Endothelial cell of umbilical vein (primary cell): ENCODE results near the gene IQSEC2. TPM values are rescaled to one million over a fixed set of nuclear protein-coding genes. Genes with fewer than 3 reads are reported as not detected.

Source experiments
- BruUV-seq: library from RNA; stranded (reverse); fragments of 400-500 nt; replicated peaks from 2 replicates; lab custom pipeline; 2021; lab: Mats Ljungman, UMichigan
- CTCF ChIA-PET: fragments of 300-600, 350-600 bp; sonication (Branson Sonifier 250); formaldehyde crosslinking; loops from one replicate; lab custom pipeline; 2021; ENCODE audit warnings: antibody characterized with exemption, inconsistent platforms; lab: Charles Lee
- POLR2A ChIA-PET: fragments of 300-600, 350-600 bp; sonication (Branson Sonifier 250); formaldehyde crosslinking; loops from one replicate; lab custom pipeline; 2021; ENCODE audit warnings: antibody characterized with exemption, inconsistent platforms; lab: Charles Lee
- DNase-seq: peaks from one replicate; pipeline ENCODE4 v3.0.0-alpha.2; 2011; ENCODE audit warnings: low read depth, low spot score
- FAIRE-seq: peaks from 2 replicates; lab custom pipeline; 2011; peaks lifted over from hg19 to GRCh38; lab: Jason Lieb, UNC
- H2AFZ ChIP-seq: 2 replicates; pipeline ENCODE4 v1.6.0; 2012; ENCODE audit warnings: low read depth, low read length, control low read depth, inconsistent platforms
- H3K27ac ChIP-seq: 2 replicates; pipeline ENCODE4 v1.5.1; 2011; ENCODE audit warnings: low read depth, mild to moderate bottlenecking, control low read depth, low read length, moderate library complexity; ENCODE audit not compliant: insufficient read depth
- H3K27me3 ChIP-seq, 2 experiments: 2 replicates each; pipeline versions ENCODE4 v1.6.0 to v1.6.1; 2011; ENCODE audit warnings: low read length in 2 of 2, mixed read lengths in 1 of 2; ENCODE audit not compliant: control insufficient read depth in 2 of 2, insufficient read depth in 2 of 2
- H3K36me3 ChIP-seq, 2 experiments: 2 replicates in 1 of 2; 3 replicates in 1 of 2; pipeline ENCODE4 v1.5.1; 2011; ENCODE audit warnings: low read length in 2 of 2, mild to moderate bottlenecking in 1 of 2, moderate library complexity in 1 of 2; ENCODE audit not compliant: control insufficient read depth in 2 of 2, insufficient read depth in 2 of 2; ENCODE audit errors: extremely low read depth in 1 of 2
- H3K4me1 ChIP-seq: 3 replicates; pipeline ENCODE4 v1.5.1; 2011; ENCODE audit warnings: mild to moderate bottlenecking, low read length; ENCODE audit not compliant: control insufficient read depth, insufficient read depth; ENCODE audit errors: extremely low read depth
- H3K4me2 ChIP-seq: 2 replicates; pipeline ENCODE4 v1.6.1; 2011; ENCODE audit warnings: low read length, control low read depth, mixed read lengths; ENCODE audit not compliant: insufficient read depth
- H3K4me3 ChIP-seq, 3 experiments: fragments of 200-600 bp in 1 of 3; sonication (generic), shearing (Covaris generic) in 1 of 3; replicated peaks in 1 of 3; 2 replicates each; pipeline ENCODE4 v1.5.1; 2011 to 2016; ENCODE audit warnings: control low read depth in 3 of 3, low read length in 3 of 3, mild to moderate bottlenecking in 2 of 3, inconsistent platforms in 1 of 3, low read depth in 1 of 3, moderate library complexity in 1 of 3; ENCODE audit not compliant: insufficient read depth in 1 of 3
- H3K79me2 ChIP-seq: 2 replicates; pipeline ENCODE4 v1.6.0; 2012; ENCODE audit warnings: low read length, inconsistent platforms; ENCODE audit not compliant: control insufficient read depth, insufficient read depth
- H3K9ac ChIP-seq: replicated peaks from 2 replicates; pipeline ENCODE3; 2011; ENCODE audit warnings: low read length, control low read depth; ENCODE audit not compliant: insufficient read depth; ENCODE audit errors: extremely low read depth
- H3K9me1 ChIP-seq: replicated peaks from 3 replicates; pipeline ENCODE4 v1.6.0; 2011; ENCODE audit warnings: mild to moderate bottlenecking, low read length; ENCODE audit not compliant: control insufficient read depth, insufficient read depth; ENCODE audit errors: extremely low read depth
- H3K9me3 ChIP-seq: replicated peaks from 2 replicates; pipeline ENCODE4 v1.5.1; 2012; ENCODE audit warnings: low read length, inconsistent platforms; ENCODE audit not compliant: control insufficient read depth, insufficient read depth
- H4K20me1 ChIP-seq: replicated peaks from 2 replicates; pipeline ENCODE3; 2011; ENCODE audit warnings: mild to moderate bottlenecking, low read length; ENCODE audit not compliant: control insufficient read depth, insufficient read depth; ENCODE audit errors: extremely low read depth
- CTCF ChIP-seq, 2 donors: IDR thresholded peaks; 1 replicate in 1 of 2; 2 replicates in 1 of 2; pipeline ENCODE4 v1.5.1; 2011; ENCODE audit warnings: low read length in 2 of 2, mild to moderate bottlenecking in 2 of 2, moderate library complexity in 2 of 2, control low read depth in 1 of 2, inconsistent platforms in 1 of 2, low read depth in 1 of 2; ENCODE audit not compliant: insufficient read depth in 1 of 2; ENCODE audit errors: extremely low read depth in 1 of 2
- EZH2 ChIP-seq: IDR thresholded peaks from 2 replicates; pipeline ENCODE4 v1.6.1; 2012; ENCODE audit warnings: borderline replicate concordance, low read depth, mild to moderate bottlenecking, moderate library complexity, low read length, inconsistent platforms; ENCODE audit not compliant: severe bottlenecking
- FOS ChIP-seq: IDR thresholded peaks from 2 replicates; pipeline ENCODE4 v1.6.1; 2011; ENCODE audit warnings: mild to moderate bottlenecking, low read length, moderate library complexity, borderline replicate concordance; ENCODE audit not compliant: insufficient read depth
- GATA2 ChIP-seq: IDR thresholded peaks from 2 replicates; pipeline ENCODE4 v1.7.0; 2011; ENCODE audit warnings: low read depth, mild to moderate bottlenecking, moderate library complexity, mixed read lengths, low read length; ENCODE audit not compliant: insufficient read length, insufficient read depth
- JUN ChIP-seq: IDR thresholded peaks from 2 replicates; pipeline ENCODE4 v1.6.1; 2011; ENCODE audit warnings: borderline replicate concordance, low read depth; ENCODE audit not compliant: insufficient read length, insufficient read depth
- MAX ChIP-seq: IDR thresholded peaks from 2 replicates; pipeline ENCODE4 v1.6.1; 2011; ENCODE audit not compliant: insufficient read depth, insufficient read length
- MYC ChIP-seq: IDR thresholded peaks from one replicate; pipeline ENCODE4 v1.6.1; 2011; ENCODE audit warnings: mild to moderate bottlenecking, low read depth, low read length
- POLR2A ChIP-seq: IDR thresholded peaks from 2 replicates; pipeline ENCODE4 v1.6.1; 2012; ENCODE audit warnings: low read depth, mild to moderate bottlenecking, control low read depth, low read length
- POLR2AphosphoS5 ChIP-seq: IDR thresholded peaks from 2 replicates; pipeline ENCODE4 v1.6.1; 2012; ENCODE audit warnings: low read depth, mild to moderate bottlenecking, control low read depth, low read length, moderate library complexity; ENCODE audit not compliant: insufficient read depth
- dilution Hi-C: fragments of 300-500 bp; cut with MboI; formaldehyde crosslinking; loops from one replicate; pipeline ENCODE4 v1.15.0; 2019; ENCODE audit warnings: low sequenced_read_pairs; ENCODE audit not compliant: extremely low pct_ligation_motif_present
- intact Hi-C: fragments of 100-400 bp; cut with micrococcal nuclease; formaldehyde crosslinking; loops from one replicate; pipeline ENCODE4 v1.10.0; 2022
- polyA plus RNA-seq, 4 experiments: library from polyadenylated mRNA; depleted of rRNA in 3 of 4; stranded (reverse) in 3 of 4; unstranded in 1 of 4; fragments of >200 nt; gene quantifications; 2 replicates each; pipeline versions ENCODE4 v1.2.1 to v1.2.3, GENCODE V29; 2011 to 2012; ENCODE audit warnings: missing spikeins in 1 of 4
- total RNA-seq: library from RNA; stranded (reverse); gene quantifications from 2 replicates; pipeline ENCODE4 v1.2.3, GENCODE V29; 2021

The IQSEC2 gene
- total and polyA plus RNA-seq, 2 donors (not counting 3 experiments of a cell fraction or from before 2014, with no cell fraction given) = 5.4 to 9.9 TPM

- no peaks in the 10 kb centered on the region for H3K9me3 ChIP-seq
- no peak overlapping the region for H2AFZ ChIP-seq
- POLR2A ChIA-PET = no interaction called here
- intact Hi-C loops = no loop called here
- DNase-seq (no peak), FAIRE-seq (no peak)
- no peaks in the 10 kb centered on the region for H3K36me3 ChIP-seq
- no peak overlapping the region for H3K4me2 ChIP-seq
- H3K4me1 ChIP-seq = no peaks in the 10 kb centered on the region
- no TSS peak for BruUV-seq
- no peak overlapping the region for H3K9ac ChIP-seq
- no peak overlapping the region for H3K4me3 ChIP-seq
- CTCF ChIA-PET = no interaction called here
- dilution Hi-C loops = no loop called here
- H3K9me1 ChIP-seq = no peaks in the 10 kb centered on the region
- TF ChIP-seq POLR2A (no peak), JUN (no peak), CTCF (IDR thresholded peaks at IDR 0.05; ENCODE audit: extremely low read depth in 1 of 2, insufficient read depth in 1 of 2, low read depth in 1 of 2, low read length in 2 of 2) (no peak), EZH2 (no peak), POLR2AphosphoS5 (no peak), GATA2 (no peak), FOS (no peak), MAX (no peak), MYC (no peak)
- no peaks in the 10 kb centered on the region for H3K79me2 ChIP-seq
- no peaks in the 10 kb centered on the region for H3K27me3 ChIP-seq
- H3K27ac ChIP-seq = no peak overlapping the region
- no peaks in the 10 kb centered on the region for H4K20me1 ChIP-seq
These were observed 26.6 kb downstream of the IQSEC2 start for GRCh38 chrX:53254570-53255461.
